Body of pancreas (tissue), 4 donors: ENCODE measurements around the gene MYH7B.

Experiments
- CTCF ChIP-seq, 7 experiments: fragments of 450-650 bp in 4 of 7; fragments of 200-600 bp in 3 of 7; sonication (generic) in 3 of 7; IDR thresholded peaks; one replicate each; pipeline ENCODE4 v1.5.1; 2016 to 2019; ENCODE audit warnings: antibody characterized with exemption in 7 of 7
- POLR2A ChIP-seq, 3 donors: fragments of 450-650 bp; IDR thresholded peaks; one replicate each; pipeline ENCODE4 v1.6.1; 2016; ENCODE audit warnings: antibody characterized with exemption in 3 of 3, mild to moderate bottlenecking in 2 of 3

GRCh38 chr20:34968042-34968775 is 12.5 kb downstream of the MYH7B start:
- TF ChIP-seq CTCF (IDR thresholded peaks at IDR 0.05) (no peak), POLR2A (IDR thresholded peaks at IDR 0.05) (no peak)
